ENCODE measurements around the gene F2RL3. TPM values are rescaled to one million over a fixed set of nuclear protein-coding genes. Genes with fewer than 3 reads are reported as not detected.

The F2RL3 gene
- total and polyA plus RNA-seq, 11 donors: 0.12 to 4.6 (median 1.2) TPM

DNA sequence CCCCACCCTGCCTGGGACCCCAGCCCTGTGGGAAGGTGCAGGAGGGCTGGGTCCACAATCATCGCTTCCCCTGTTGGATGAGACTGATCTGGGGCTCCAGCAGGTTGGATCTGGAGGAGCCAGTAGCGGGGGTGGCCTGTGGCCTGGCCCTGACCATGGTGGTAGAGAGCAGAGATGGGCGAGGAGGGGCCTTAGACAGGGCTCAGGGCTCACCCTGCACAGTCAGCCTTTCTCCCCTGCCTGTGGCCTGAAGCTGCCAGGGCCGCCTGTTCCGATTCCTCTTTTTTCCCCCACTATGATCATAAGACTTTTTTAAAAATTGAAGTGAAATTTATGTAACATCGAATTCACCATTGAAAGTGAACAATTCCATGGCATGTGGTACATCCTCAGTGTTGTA is 41.4 kb upstream of the F2RL3 start:
- intact Hi-C loops (cut with DNase I): no loop called here
- H3K27ac ChIP-seq: peak overlapping the region in 1 of 12 donors; percentile 55
- H3K4me3 ChIP-seq: no peak overlapping the region
- WGBS, 4 donors: 92 to 96% (median 94%) methylated on average over 6 of the region's 6 CpGs
- DNase-seq (no peak), ATAC-seq (peak in 3 of 4 donors; percentile 35 to 44 (median 39))
- peaks cover 2 to 100% (median 98%) of the 10 kb centered on the region in 9 donors for H3K36me3 ChIP-seq
- TF ChIP-seq, protein P1, sequence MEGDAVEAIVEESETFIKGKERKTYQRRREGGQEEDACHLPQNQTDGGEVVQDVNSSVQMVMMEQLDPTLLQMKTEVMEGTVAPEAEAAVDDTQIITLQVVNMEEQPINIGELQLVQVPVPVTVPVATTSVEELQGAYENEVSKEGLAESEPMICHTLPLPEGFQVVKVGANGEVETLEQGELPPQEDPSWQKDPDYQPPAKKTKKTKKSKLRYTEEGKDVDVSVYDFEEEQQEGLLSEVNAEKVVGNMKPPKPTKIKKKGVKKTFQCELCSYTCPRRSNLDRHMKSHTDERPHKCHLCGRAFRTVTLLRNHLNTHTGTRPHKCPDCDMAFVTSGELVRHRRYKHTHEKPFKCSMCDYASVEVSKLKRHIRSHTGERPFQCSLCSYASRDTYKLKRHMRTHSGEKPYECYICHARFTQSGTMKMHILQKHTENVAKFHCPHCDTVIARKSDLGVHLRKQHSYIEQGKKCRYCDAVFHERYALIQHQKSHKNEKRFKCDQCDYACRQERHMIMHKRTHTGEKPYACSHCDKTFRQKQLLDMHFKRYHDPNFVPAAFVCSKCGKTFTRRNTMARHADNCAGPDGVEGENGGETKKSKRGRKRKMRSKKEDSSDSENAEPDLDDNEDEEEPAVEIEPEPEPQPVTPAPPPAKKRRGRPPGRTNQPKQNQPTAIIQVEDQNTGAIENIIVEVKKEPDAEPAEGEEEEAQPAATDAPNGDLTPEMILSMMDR (IDR thresholded peaks at IDR 0.05): no peak
- TF ChIP-seq POLR2A (IDR thresholded peaks at IDR 0.05): no peak
- H3K27me3 ChIP-seq: no peaks in the 10 kb centered on the region
- no peaks in the 10 kb centered on the region for H3K9me3 ChIP-seq
- H3K4me1 ChIP-seq: peaks cover 0 to 9% (median 0%) of the 10 kb centered on the region in 12 donors

DNA sequence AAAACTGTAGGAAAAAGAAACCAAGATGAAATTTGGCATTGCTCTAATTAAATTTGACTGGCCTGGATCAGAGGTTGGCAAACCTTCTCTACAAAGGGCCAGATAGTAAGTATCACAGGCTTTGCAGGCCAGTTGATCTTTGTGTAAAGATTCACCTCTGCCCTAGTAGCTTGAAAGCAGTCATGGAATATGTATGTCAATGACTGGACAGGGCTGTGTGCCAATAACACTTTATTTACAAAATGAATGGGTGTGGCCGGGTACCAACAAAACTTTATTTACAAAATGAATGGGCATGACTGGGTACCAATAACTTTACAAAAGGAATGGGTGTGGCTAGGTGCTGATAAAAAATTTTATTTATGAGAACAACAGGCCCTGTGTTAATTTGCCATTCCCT is 39.6 kb upstream of the F2RL3 start:
- peaks cover 2 to 100% (median 98%) of the 10 kb centered on the region in 9 donors for H3K36me3 ChIP-seq

DNA sequence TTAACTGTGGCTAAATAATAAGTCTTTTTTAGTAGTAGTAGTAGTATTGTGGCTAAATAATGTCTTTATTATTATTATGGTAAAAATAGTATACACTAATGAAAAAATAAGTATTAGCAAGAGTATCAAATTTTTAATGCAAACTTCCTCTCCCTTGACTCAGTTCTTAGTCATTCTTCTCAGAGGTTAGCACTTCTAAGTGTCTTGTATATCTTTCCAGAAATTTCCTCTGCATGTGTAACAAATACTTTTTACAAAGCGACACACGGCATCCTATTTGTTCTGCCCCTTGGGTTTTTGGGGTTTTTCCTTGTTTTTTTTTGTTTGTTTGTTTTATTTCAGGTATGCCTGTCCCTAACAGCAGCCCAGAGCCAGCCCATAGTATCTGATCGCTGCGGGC is 38.7 kb upstream of the F2RL3 start:
- Histone ChIP-seq H3K9me3 (no peaks in the 10 kb centered on the region), H3K4me1 (peaks cover 0 to 9% (median 0%) of the 10 kb centered on the region in 12 donors), H3K27ac (no peak overlapping the region), H3K27me3 (no peaks in the 10 kb centered on the region), H3K4me3 (no peak overlapping the region), H3K36me3 (peaks cover 2 to 100% (median 98%) of the 10 kb centered on the region in 9 donors)
- TF ChIP-seq, protein P1 (IDR thresholded peaks at IDR 0.05): no peak
- TF ChIP-seq POLR2A (IDR thresholded peaks at IDR 0.05): no peak
- ATAC-seq (no peak), DNase-seq (peak in 1 of 5 donors; percentile 7)
- WGBS, 4 donors: 95 to 100% (median 97%) methylated on average over 4 of the region's 4 CpGs
- intact Hi-C loops (cut with DNase I): no loop called here

More for the DNA sequence above, 39.6 kb upstream of the F2RL3 start:
- Histone ChIP-seq H3K4me1 (peaks cover 0 to 9% (median 0%) of the 10 kb centered on the region in 12 donors), H3K4me3 (no peak overlapping the region), H3K9me3 (no peaks in the 10 kb centered on the region), H3K27me3 (no peaks in the 10 kb centered on the region), H3K27ac (no peak overlapping the region)
- TF ChIP-seq, protein P1 (IDR thresholded peaks at IDR 0.05): no peak
- TF ChIP-seq POLR2A (IDR thresholded peaks at IDR 0.05): no peak
- ATAC-seq (no peak), DNase-seq (no peak)
- 92 to 100% (median 94%) methylated on average over 1 of the region's 1 CpG for WGBS, 4 donors
- intact Hi-C loops (cut with DNase I): no loop called here

DNA sequence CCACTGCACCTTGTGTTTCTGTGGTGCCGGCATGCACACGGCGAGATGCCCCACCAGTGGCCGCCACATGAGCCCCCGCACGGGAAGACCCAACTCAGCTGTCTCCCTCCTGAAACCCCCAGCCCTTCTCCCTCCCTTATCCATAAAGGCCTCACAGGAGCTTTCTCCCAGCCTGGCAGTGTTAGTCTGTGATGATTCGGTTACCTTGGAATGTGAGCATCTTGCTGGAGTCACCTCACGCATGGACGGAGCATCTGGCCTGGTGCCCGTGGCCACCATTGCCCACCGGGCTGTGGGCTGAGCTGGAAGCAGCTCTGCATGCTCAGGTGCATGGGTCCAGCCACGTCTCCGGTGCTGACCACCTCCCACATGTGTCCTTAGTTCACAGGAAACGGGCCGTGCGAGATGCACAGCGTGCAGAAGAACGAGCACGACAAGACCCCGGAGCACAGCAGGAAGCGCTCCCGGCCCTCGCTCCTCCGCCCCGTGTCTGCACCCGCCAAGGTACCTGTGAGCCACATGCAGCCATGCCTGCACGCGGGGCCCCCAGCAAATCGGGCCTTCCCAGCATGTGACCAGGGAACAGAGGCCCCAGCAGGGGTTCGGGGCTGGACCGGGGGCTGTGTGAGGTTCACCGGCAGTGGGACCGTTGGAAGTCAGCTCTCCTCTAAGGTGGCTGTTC is 37.6 kb upstream of the F2RL3 start:
- H3K9me3 ChIP-seq: no peaks in the 10 kb centered on the region
- 93 to 95% (median 95%) methylated on average over 29 to 33 of the region's 33 CpGs for WGBS, 4 donors
- no peak for ATAC-seq
- TF ChIP-seq, protein P1 (IDR thresholded peaks at IDR 0.05): no peak
- TF ChIP-seq POLR2A (IDR thresholded peaks at IDR 0.05): no peak
- peaks cover 0 to 9% (median 0%) of the 10 kb centered on the region in 12 donors for H3K4me1 ChIP-seq
- DNase-seq: peak in 1 of 5 donors; percentile 48
- no peaks in the 10 kb centered on the region for H3K27me3 ChIP-seq
- peaks cover 2 to 100% (median 98%) of the 10 kb centered on the region in 9 donors for H3K36me3 ChIP-seq
- H3K4me3 ChIP-seq: no peak overlapping the region
- no peak overlapping the region for H3K27ac ChIP-seq
- intact Hi-C loops (cut with DNase I): no loop called here
